Testis (tissue), 2 donors: ENCODE results near the gene RALGPS1.

Source experiments
- POLR2A ChIP-seq: fragments of 450-650 bp; IDR thresholded peaks from one replicate; pipeline ENCODE4 v1.6.1; 2017; ENCODE audit warnings: antibody characterized with exemption, mild to moderate bottlenecking, moderate library complexity
- TF ChIP-seq, protein P1 (sequence below), 3 experiments: fragments of 450-650 bp in 2 of 3; fragments of 200-600 bp in 1 of 3; sonication (generic) in 1 of 3; IDR thresholded peaks; one replicate each; pipeline ENCODE4 v1.5.1; 2016 to 2019; ENCODE audit warnings: antibody characterized with exemption in 3 of 3, mild to moderate bottlenecking in 2 of 3, moderate library complexity in 1 of 3

- TF ChIP-seq, protein P1, sequence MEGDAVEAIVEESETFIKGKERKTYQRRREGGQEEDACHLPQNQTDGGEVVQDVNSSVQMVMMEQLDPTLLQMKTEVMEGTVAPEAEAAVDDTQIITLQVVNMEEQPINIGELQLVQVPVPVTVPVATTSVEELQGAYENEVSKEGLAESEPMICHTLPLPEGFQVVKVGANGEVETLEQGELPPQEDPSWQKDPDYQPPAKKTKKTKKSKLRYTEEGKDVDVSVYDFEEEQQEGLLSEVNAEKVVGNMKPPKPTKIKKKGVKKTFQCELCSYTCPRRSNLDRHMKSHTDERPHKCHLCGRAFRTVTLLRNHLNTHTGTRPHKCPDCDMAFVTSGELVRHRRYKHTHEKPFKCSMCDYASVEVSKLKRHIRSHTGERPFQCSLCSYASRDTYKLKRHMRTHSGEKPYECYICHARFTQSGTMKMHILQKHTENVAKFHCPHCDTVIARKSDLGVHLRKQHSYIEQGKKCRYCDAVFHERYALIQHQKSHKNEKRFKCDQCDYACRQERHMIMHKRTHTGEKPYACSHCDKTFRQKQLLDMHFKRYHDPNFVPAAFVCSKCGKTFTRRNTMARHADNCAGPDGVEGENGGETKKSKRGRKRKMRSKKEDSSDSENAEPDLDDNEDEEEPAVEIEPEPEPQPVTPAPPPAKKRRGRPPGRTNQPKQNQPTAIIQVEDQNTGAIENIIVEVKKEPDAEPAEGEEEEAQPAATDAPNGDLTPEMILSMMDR (IDR thresholded peaks at IDR 0.05), result no peak
- no peak for TF ChIP-seq POLR2A
Measured at GRCh38 chr9:127050152-127050551, 135.6 kb downstream of the RALGPS1 start.
